Stimulated activated CD4-positive, alpha-beta T cell treated with anti-CD3 and anti-CD28 coated beads, Interleukin-1b, Interleukin-23, amount 100 ng/mL, for 48 hours (primary cell): ENCODE measurements around the gene SLC22A6.
"Not testable (repeated sequence)": the region's sequence is repeated elsewhere in the genome, so short reads cannot be mapped to it uniquely, and the experiment has no call there.

Experiments used
- DNase-seq: peaks from one replicate; pipeline ENCODE4 v3.0.0-alpha.2; 2020

The SLC22A6 gene

DNA sequence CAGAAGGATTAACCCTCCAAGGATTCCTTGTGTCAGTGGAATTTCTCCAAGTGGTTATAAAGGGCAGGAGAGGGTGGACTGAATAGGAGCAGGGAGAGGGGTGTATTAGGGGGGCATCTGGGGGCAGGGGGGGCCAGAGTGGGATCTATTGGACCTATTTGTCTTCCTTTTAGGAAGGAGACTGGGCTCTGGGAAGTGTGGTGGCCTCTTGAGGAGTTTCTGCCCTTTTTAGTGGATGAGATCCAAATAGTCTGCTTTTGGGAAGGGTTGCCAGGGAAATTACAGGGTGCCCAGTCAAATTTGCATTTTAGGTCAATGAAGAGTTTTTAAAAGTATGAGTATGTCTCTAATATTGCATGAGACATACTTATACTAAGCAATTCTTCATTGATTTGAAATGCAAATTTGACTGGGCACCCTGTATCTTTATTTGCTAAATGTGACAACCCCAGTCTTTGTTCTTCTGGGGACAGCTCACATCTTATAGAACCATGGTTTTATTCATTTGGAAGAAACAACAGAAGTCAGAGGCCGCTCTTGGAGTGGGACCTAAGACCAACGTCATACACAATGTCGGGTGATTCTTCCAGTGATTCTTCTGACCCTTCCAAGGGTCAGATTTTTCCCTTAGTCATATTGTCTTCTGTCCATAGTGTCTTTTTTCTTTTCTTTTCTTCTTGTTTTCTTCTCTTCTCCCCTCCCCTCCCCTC lies 429 bp upstream of the SLC22A6 start:
- DNase-seq = no peak

DNA sequence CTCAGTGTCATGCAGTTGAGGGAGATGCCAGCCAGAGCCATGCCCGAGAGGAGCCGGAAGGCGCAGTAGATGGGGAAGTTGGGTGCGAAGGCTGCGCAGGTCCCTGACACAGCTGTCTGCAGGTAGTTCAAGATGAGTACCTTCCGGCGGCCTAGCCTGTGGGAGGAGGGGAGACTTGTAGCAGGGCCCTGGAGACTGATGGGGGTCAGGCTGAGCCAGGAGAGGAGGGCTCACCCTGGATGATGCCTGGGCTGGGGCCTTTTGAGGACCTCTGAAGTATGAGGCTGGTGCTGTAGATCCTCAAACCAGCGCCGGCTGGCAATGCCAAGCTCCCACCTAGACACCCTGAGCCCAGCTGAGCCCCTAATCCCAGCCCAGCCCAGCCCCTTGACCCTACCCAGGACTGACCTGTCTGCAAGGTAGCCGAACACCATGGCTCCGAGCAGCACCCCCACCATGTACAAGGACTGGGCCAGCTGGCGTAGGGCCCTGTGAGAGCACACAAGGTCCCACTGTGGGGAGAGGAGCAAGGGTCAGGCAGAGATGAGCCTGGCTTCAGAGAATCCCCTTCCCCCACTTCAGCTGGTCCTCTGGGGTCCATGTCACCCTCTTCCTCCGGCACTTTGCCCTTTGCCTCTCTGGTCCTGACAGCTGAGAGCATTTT lies 1.1 kb downstream of the SLC22A6 start:
- DNase-seq = no peak

DNA sequence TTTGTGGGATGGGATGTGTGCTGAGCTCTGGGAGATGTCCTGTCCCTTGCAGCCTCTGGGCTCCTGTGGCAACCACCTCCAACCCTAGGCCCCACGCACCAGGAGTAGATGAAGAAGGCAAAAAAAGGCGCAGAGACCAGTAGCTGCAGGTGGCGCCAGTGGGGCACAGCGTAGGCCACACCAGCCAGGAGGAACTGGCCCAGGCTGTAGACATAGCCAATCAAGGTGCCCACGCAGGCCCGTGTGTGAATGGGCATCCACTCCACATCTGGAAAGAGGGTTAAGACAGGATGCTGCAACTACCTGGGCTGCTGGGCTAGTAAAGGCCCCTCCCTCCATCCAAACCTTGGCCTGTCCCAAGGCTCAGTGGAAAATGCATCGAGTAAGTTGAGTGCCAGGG lies 3.0 kb downstream of the SLC22A6 start:
- DNase-seq = no peak

DNA sequence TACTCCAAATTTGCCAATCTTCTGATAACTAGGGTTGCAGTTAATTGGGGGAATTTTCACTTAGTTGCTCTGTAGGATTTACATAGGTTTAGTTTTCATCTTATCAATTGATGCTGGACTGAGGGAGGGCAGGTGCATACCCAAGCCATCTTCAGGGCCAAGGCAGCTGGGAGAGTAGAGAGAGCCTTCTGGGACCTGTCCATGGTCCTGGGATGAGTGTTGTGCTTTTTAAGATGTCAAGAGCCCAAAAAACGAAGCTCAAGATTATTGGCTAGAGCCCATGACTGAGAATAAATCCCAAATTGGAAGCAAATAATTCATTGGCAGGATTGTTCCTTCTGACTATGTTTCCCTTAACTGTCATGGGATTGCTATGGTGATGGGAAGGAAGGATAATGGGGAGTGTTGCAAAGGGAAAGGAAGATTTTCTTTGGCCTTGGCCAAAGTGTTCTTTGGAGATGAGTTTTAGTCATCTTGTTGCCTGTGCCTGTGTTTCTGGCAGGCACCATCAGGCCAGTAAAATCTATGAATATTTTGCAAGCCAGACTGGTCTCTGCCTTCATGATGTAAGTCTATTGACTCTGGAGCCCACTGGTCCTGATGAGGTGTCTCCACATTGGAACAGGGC lies 4.5 kb downstream of the SLC22A6 start:
- no peak for DNase-seq

DNA sequence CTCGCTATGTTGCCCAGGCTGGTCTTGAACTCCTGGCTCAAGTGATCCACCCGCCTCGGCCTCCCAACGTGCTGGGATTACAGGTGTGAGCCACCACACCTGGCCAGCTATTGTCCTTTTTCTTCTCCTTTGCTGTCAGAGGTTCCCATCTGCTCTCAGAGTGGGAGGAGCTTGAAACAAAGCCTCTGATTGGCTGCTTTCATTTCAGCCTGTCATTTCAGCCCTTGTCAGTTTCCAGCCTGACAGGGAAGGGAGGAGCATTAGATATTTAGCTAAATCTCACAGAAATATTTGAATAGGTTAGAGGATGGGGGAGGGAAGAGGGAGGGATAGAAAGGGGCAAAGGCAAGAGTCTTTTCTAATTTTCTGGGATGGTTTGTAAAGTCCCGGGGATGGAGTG lies 8.7 kb downstream of the SLC22A6 start:
- no peak for DNase-seq

DNA sequence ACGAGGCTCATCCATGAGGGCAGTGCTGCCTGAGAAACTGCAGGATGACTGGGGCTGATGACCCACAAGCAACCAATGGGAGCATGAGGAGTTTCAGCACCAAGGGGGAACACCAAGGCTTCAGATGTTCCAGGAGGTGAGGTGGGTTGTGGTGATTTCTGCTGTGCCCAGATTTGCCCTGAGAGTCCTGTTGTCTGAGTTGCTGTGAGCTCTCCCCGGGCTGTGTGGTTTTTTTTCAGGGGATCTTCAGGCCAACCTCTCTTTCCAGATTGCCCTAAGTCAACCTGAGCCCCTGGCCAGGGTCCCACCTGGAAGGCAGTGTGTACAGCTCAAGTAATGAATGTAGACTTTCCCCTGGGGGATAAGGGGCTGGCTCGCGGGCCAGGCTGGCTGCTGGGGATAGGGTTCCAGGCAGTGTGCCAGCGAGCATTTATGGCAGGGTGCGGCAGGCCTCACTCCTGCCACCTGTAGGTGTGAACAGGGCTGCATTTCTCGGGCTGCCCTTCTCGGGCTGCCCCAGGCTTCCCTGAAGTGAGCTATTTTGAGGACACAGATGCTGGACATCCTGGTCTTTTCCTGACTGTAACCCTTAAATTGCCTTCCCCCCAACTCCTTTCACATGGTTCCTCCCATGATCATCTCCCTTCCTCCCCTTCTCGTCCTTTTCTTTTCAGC lies 9.8 kb downstream of the SLC22A6 start:
- DNase-seq = no peak

DNA sequence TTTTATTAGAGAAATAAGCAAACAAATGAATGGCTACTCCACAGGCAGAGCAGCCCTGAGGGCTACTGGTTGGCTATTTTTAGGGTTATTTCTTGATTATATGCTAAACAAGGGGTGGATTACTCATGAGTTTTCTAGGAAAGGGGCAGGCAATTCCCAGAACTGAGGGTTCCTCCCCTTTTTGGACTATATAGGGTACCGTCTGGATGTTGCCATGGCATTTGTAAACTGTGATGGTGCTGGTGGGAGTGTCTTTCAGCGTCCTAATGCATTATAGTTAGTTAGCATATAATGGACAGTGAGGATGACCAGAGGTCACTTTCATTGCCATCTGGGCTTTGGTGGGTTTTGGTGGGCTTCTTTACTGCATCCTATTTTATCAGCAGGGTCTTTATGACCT lies 19.2 kb downstream of the SLC22A6 start:
- DNase-seq = no peak

DNA sequence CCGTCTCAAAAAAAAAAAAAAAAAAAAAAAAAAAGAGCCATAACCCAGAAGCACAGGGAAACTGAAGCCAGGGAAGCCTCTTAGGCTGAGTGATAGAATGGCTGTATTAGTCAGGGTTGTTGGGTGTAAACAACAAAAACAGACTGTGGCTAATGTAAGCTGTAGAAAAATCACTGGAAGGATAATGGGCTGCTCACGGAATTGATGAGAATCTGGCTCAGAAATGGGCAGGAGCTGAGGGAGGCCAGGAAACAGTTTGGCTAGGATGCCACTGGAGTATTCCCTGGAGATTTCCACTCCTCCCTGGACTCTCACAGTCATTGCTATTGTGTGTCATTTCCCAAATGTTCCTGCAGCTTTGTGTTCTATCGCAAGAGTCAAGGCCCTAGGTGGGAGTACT lies 22.4 kb downstream of the SLC22A6 start:
- DNase-seq = no peak

DNA sequence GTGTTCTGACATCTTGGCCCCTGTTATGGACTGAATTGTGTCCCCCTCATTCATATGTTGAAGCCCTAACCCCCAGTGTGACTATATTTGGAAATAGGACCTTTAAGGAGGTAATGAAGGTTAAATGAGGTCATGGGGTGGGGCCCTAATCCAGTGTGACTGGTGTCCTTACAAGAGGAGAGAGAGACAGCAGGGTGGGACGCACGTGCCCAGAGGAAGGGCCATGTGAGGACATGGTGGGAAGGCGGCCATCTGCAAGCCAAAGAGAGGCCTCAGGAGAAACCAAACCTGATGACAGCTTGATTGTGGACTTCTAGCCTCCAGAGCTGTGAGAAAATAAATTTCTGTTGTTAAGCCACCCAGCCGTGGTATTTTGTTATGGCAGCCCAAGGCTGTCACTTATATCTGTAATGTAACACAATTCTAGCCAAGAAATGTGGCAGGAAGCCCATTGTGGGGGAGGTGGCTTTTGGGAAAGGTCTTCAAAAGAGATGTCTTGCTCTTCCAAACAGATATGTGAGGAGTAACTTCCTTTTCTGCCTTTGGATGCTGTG lies 23.7 kb downstream of the SLC22A6 start:
- no peak for DNase-seq

DNA sequence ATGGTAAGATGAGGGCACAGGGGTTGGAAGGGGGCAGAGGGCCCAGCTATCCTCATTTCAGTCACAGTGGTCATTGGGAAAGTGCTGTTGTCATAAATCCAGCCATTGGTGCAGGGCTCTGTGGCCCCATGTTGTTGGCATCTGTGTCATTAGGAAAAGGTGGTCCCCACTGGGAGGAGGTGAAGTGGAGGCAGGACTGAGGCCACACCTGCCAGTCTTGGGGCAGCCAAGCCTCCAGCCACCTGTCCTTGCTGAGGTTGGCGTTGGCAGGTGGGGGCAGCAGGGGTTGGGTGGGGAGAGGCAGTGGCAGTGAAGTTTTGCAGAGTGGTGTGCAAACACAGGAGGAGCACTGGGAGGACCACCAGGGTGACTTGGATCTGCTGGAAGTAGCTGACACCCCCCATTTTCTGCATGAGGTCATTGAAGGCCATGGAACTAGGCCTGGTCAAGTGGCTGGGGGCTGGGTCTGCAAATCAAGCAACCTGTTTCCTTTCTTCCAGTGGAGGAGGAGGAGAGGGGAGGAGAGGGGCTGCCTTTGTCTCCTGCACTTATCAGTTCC lies 25.3 kb downstream of the SLC22A6 start:
- no peak for DNase-seq

DNA sequence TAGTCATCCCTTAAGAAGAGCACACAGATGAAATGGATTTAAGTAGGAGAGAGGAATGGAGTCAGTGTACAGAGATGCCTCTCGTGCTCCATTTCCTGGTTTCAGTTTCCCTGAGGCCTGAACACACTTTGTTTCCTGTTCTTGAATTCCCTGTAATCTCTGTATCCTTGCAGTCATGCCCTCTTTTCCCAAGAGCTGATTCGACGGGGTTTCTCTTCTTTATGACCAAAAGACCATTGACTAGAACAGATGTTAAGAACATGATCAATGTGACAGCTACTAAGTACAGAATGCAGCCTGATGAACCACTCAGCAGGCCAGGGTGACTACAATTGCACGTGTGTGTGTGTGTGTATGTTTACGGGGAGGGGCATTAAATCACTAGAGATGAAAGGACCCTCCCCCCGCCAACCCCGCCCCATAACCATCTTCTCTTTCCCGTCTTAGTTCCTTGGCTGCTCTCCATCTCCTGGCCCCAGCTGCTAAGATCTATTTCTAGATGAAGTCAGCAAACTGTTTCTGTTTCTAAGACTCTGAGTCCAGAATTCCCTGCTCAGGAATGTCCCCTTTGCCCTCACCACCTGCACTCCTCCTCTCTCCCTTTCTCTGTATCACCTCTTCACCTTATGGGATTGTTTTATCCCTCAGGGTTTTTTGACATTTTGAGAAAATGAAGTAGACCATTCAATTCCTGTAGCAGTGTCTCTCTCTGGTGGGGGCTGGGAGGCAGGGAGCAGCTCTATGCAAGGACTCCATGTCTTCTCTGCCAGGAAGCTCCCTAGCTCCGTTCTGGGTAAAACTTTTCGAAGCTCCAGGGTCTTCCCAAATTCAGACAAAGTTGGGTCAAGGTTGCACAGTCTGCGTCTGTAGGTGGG lies 26.0 kb downstream of the SLC22A6 start:
- DNase-seq = no peak

DNA sequence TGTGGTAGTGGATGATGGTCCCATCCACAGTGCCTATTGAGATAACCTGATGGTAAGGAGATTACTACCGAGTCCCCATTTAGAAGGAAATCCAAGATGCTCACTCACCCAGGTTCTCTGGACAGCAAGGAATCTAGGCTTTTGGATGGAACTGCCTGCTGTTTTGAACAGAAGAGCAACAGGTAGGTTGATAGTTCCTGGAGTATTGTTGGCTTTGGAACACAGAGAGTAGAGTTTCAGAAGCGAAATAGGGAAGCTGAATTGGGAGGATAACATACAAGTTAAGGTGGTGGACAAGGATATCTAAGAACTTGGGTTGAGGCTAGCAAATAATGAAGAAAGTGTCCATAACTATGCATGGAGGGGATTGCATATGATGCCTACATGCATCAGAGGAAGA lies 27.6 kb downstream of the SLC22A6 start:
- DNase-seq = no peak

DNA sequence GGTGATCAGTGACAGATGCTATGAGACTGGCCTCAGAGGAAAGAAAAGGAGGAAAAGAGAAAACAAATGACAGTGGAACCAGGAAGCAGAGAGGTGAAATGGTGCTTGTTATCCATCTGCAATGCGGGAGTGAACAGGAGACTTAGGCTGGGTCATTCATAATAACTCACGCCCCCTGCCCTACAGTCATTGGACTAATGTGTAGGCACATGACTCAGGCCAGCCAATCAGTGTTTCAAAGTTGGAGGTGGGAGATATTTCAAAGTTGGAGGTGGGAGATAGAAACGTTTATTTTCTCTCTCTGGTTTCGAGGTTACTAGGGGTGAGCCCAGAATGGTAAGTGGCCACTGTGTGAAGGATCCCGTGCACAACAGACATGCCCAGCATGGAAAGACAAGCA lies 30.3 kb downstream of the SLC22A6 start:
- no peak for DNase-seq

DNA sequence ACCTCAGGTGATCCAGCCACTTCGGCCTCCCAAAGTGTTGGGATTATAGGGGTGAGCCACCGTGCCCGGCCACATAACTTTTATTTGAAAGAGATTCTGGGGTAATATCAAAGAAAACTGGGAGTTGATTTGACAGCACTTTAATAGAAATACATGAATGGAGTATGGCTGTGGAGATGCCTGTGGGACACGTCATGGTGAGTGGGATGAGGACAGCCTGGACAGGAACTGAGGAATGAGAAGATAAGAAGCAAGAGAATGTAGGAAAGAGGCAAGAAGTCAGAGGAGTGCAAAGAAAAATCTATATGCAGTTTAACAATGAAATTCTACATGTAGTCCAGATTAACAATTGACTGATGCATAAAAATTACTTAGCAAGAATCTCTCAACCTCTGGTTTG lies 31.0 kb downstream of the SLC22A6 start:
- no peak for DNase-seq

DNA sequence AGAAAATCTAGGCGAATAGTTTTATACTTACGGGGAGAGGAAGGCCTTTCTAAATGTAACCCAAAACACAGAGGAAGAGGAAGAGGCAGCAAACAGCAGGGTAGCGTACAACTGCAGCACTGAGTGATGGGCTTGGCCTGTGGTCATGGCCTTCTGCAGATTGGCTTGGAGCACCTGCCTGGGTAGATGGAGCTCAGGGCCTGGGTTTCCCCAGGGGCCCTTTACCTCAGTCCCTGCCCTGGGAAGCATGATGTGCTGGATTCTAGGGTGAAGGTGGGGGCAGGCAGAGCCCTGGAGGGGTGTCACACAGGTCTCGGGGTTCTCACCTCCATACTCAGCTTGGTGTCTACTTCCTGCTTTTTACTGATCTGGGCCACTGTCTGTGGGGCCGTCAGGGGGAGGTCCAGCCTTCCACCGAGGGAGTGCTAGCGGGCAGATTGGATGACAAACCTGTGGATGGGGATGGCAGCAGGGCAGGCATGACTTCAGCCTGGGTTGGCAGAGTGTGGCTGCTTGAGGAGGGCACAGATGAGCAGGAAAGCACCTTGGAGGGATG lies 35.9 kb downstream of the SLC22A6 start:
- no peak for DNase-seq

DNA sequence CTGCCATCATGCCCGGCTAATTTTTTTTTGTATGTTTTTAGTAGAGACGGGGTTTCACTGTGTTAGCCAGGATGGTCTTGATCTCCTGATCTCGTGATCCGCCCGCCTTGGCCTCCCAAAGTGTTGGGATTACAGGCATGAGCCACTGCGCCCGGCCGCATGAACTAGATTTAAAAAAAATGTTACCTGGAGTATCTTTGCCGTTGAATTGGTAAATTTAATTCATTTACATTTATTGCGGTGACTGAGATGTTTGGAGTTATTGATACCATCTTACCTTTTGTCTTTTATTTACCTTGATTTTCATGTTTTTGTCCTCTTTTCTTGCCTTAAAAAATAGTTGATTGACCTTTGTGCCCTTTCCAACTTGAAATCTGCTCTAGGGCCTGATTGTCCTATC lies 39.2 kb downstream of the SLC22A6 start:
- not testable (repeated sequence) for DNase-seq

DNA sequence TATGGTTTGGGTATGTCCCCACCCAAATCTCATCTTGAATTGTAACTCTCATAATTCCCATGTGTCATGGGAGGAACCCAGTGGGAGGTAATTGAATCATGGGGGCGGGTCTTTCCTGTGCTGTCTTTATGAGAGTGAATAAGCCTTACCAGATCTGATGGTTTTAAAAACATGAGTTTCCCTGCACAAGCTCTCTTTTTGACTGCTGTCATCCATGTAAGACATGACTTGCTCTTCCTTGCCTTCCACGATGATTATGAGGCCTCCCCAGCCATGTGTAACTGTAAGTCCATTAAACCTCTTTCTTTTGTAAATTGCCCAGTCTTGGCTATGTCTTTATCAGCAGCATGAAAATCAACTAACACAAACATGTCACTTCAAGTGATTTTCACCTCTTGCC lies 47.2 kb downstream of the SLC22A6 start:
- not testable (repeated sequence) for DNase-seq

DNA sequence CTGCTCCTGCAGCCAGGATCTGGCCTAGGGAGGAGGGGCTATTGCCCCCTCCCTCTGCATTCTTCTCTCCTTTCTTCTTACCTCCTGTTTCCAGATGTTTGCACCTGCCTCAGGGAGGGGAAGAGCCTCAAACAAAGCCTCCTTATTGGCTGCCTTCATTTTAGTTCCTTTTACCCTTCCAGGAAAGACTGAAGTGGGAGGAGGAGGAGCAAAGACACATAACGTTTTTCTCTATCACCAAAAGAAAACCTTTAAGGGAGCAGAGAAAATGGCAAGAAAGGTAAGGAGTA lies 50.3 kb downstream of the SLC22A6 start:
- DNase-seq = no peak

DNA sequence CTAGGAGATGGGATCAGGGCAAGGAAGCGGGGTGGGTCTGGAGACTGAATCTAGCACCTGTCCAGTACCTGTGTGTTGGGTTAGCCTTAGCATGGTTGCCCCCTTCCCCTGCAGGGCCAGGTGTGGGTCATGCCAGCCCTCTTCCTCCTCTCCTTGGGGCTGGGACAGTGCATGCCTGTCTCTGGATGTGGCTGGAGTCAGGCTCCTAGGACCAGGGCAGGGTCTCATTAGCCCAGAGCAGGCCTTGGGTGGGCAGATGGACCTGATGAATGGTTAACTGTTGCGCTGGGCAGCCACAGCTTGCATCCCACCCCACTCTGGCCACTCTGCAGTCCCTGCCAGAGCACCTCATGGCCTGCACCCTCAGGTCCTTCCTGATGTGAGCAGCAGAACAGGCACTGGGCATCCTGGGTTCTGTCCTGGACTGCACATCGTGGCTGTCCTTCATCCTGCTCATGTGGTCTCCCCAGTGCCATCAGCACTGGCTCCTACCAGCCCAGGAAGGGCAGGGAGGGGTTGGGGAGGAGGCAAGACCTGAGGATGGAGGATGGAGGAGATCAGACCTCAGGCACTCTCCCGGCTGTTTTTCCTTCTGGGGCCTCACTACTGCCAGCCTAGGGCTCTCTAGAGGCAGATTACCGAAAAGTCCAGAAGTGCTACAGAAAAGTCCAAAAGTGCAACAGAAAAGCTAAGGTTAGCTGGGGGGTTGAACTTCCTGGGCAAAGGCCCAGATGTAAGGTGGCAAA lies 50.8 kb downstream of the SLC22A6 start:
- DNase-seq = no peak

DNA sequence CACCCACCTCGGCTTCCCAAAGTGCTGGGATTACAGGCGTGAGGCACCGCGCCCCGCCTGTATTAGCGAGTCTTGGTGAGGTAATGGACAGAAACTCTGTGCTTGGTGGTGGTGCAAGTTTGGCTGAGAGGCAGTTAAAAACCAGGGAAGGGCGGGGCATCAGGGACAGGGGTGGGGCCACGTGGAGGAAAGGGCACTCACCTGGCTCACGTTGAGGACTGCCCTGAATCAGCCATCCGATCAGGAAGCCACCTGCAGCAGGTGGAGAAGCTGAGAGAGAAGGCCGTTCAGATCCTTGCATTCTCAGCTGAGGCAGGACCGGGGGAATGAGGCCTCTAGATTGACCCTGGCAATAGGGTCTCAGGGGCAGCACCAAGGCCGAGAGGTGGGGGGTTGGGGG lies 51.5 kb downstream of the SLC22A6 start:
- DNase-seq = no peak
